CD14-positive monocyte (primary cell): ENCODE data around the gene CAPS. TPM values are rescaled to one million over a fixed set of nuclear protein-coding genes. Genes with fewer than 3 reads are reported as not detected.

Source experiments
- DNase-seq, 3 donors: peaks; one replicate each; pipeline ENCODE4 v3.0.0-alpha.2; 2011 to 2022
- H2AFZ ChIP-seq: 2 replicates; pipeline ENCODE4 v1.6.0; 2012; ENCODE audit warnings: mild to moderate bottlenecking, low read depth, low read length, inconsistent platforms; ENCODE audit not compliant: insufficient read depth, poor library complexity, severe bottlenecking
- H3K27ac ChIP-seq, 2 donors: 1 replicate in 1 of 2; 2 replicates in 1 of 2; pipeline ENCODE4 v1.5.1; 2012 to 2013; ENCODE audit warnings: low read length in 2 of 2, control low read depth in 1 of 2, inconsistent platforms in 1 of 2, low read depth in 1 of 2, mild to moderate bottlenecking in 1 of 2
- H3K27me3 ChIP-seq, 2 donors: one replicate each; pipeline versions ENCODE4 v1.6.0 to v1.6.1; 2011 to 2013; ENCODE audit warnings: low read length in 2 of 2; ENCODE audit not compliant: control insufficient read depth in 2 of 2, insufficient read depth in 2 of 2
- H3K36me3 ChIP-seq, 2 donors: replicated peaks in 1 of 2; 1 replicate in 1 of 2; 2 replicates in 1 of 2; pipeline versions ENCODE4 v1.5.1 to v1.6.1; 2012 to 2013; ENCODE audit warnings: low read length in 2 of 2, control low read depth in 1 of 2, inconsistent platforms in 1 of 2, mild to moderate bottlenecking in 1 of 2; ENCODE audit not compliant: insufficient read depth in 2 of 2, control insufficient read depth in 1 of 2
- H3K4me1 ChIP-seq, 2 donors: 1 replicate in 1 of 2; 2 replicates in 1 of 2; pipeline versions ENCODE4 v1.5.1 to v1.6.1; 2012 to 2013; ENCODE audit warnings: low read length in 2 of 2, control low read depth in 1 of 2, inconsistent platforms in 1 of 2, mild to moderate bottlenecking in 1 of 2, moderate library complexity in 1 of 2; ENCODE audit not compliant: insufficient read depth in 2 of 2, control insufficient read depth in 1 of 2
- H3K4me2 ChIP-seq: replicated peaks from 2 replicates; pipeline ENCODE3; 2012; ENCODE audit warnings: low read length, moderate library complexity, mild to moderate bottlenecking; ENCODE audit not compliant: poor library complexity, severe bottlenecking; ENCODE audit errors: extremely low read depth
- H3K4me3 ChIP-seq, 3 experiments: fragments of 200-600 bp in 1 of 3; sonication (generic) in 1 of 3; replicated peaks in 1 of 3; 1 replicate in 2 of 3; 2 replicates in 1 of 3; pipeline ENCODE4 v1.5.1; 2011 to 2013; ENCODE audit warnings: low read length in 3 of 3, mild to moderate bottlenecking in 3 of 3, control low read depth in 2 of 3, low read depth in 2 of 3, inconsistent platforms in 1 of 3, moderate library complexity in 1 of 3
- H3K79me2 ChIP-seq: 2 replicates; pipeline ENCODE4 v1.6.0; 2012; ENCODE audit warnings: mild to moderate bottlenecking, control low read depth, inconsistent platforms, low read length, moderate library complexity; ENCODE audit not compliant: insufficient read depth
- H3K9ac ChIP-seq: 2 replicates; pipeline ENCODE4 v1.6.0; 2017; ENCODE audit warnings: low read length, mild to moderate bottlenecking; ENCODE audit not compliant: insufficient read depth, poor library complexity, severe bottlenecking
- H3K9me3 ChIP-seq, 2 donors: replicated peaks in 1 of 2; 1 replicate in 1 of 2; 2 replicates in 1 of 2; pipeline versions ENCODE4 v1.5.1 to v1.6.1; 2012 to 2013; ENCODE audit warnings: low read length in 2 of 2, control low read depth in 1 of 2; ENCODE audit not compliant: control insufficient read depth in 1 of 2, insufficient read depth in 1 of 2
- H4K20me1 ChIP-seq: 2 replicates; pipeline ENCODE4 v1.6.0; 2012; ENCODE audit warnings: mild to moderate bottlenecking, low read length, control low read depth, moderate library complexity; ENCODE audit not compliant: insufficient read depth
- H3K27ac Mint-ChIP-seq, 7 donors: one replicate each; pipeline ENCODE4 v1.8.0; 2020; ENCODE audit warnings: mild to moderate bottlenecking in 7 of 7, mixed read lengths in 7 of 7, moderate library complexity in 6 of 7, inconsistent platforms in 2 of 7
- H3K27me3 Mint-ChIP-seq, 3 donors: one replicate each; pipeline ENCODE4 v1.8.0; 2021 to 2022; ENCODE audit warnings: low read depth in 3 of 3, mild to moderate bottlenecking in 3 of 3, mixed read lengths in 3 of 3, moderate library complexity in 3 of 3, inconsistent platforms in 1 of 3
- H3K36me3 Mint-ChIP-seq, 2 donors: one replicate each; pipeline ENCODE4 v1.8.0; 2020; ENCODE audit warnings: mixed read lengths in 2 of 2, inconsistent platforms in 1 of 2, mild to moderate bottlenecking in 1 of 2
- H3K4me1 Mint-ChIP-seq: one replicate; pipeline ENCODE4 v1.8.0; 2020; ENCODE audit warnings: mild to moderate bottlenecking, mixed read lengths
- H3K4me3 Mint-ChIP-seq, 2 donors: one replicate each; pipeline ENCODE4 v1.8.0; 2020; ENCODE audit warnings: mild to moderate bottlenecking in 2 of 2, mixed read lengths in 2 of 2, moderate library complexity in 1 of 2
- H3K9me3 Mint-ChIP-seq, 7 donors: one replicate each; pipeline ENCODE4 v1.8.0; 2020 to 2022; ENCODE audit warnings: mixed read lengths in 7 of 7, mild to moderate bottlenecking in 6 of 7, moderate library complexity in 6 of 7, inconsistent platforms in 2 of 7
- CTCF ChIP-seq: fragments of 200-600 bp; IDR thresholded peaks from one replicate; pipeline ENCODE4 v1.8.0; 2022; ENCODE audit warnings: antibody characterized with exemption, mild to moderate bottlenecking
- WGBS: methylation state at CpG from one replicate; pipeline ENCODE4 v1.1.5; 2013; ENCODE audit warnings: missing lambda C conversion rate; ENCODE audit not compliant: insufficient coverage; 5-methylcytosine and 5-hydroxymethylcytosine counted together
- intact Hi-C, 2 donors: fragments of 100-400 bp; cut with micrococcal nuclease; formaldehyde crosslinking; loops; one replicate each; pipeline versions ENCODE4 v1.15.0 to v1.15.1; 2023
- polyA plus RNA-seq, 3 donors: library from polyadenylated mRNA; depleted of rRNA in 1 of 3; unstranded in 2 of 3; stranded (reverse) in 1 of 3; fragments of 300-500 nt in 2 of 3; fragments of >200 nt in 1 of 3; fragmentation: Illumina TruSeq in 2 of 3; gene quantifications; 1 replicate in 2 of 3; 2 replicates in 1 of 3; pipeline ENCODE4 v1.2.3, GENCODE V29; 2012 to 2021

The CAPS gene
- polyA plus RNA-seq, 3 donors = 0.34 to 34.8 (median 0.72) TPM

DNA sequence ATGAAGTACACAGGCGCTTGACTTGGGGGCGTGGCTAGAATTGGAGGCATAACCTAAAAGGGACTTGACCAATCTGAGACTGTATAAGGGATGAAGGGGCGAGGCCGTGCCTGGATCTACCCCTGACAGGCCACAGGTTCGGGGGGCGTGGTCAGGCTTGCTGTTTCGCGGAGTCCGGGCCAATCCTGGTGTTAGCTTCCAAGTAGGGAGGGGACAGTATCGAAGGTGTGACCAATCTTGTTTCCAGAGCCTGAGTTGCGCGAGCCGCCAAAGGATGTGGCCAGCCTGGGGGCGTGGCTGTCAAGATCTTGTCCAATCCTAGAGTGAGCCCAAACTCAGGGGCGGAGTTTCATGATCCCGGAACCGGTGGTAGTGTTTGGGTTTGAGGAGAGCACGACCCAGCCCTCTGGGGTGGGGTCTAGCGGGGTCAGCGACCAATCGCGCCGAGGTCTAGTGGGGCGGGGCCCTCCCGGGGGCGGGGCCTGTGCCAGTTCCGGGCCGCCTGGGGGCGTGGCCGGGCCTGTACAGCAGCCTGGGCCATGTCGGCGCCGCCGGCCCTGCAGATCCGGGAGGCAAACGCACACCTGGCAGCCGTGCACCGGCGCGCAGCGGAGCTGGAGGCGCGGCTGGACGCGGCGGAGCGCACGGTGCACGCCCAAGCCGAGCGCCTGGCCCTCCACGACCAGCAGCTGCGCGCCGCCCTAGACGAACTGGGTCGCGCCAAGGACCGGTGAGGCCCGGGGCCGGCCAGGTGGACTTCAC lies 9.5 kb upstream of the CAPS start, which contains the start of gene VMAC:
Gene VMAC (plus strand): TSS at position 521 of the 762 bp plus-strand sequence. CDS start 19 bp downstream, at position 540.
- Mint-ChIP-seq H3K9me3 (peaks cover 0 to 3% (median 0%) of the 10 kb centered on the region in 7 donors), H3K27ac (peak within 1 kb of the TSS; percentile 95 to 99 (median 98)), H3K27me3 (peaks cover 0 to 2% (median 0%) of the 10 kb centered on the region in 3 donors), H3K36me3 (peaks cover 19 to 30% of the 10 kb centered on the region in 2 donors), H3K4me1 (peaks cover 18% of the 10 kb centered on the region), H3K4me3 (peak within 1 kb of the TSS; percentile 83 to 94)
- no peaks in the 10 kb centered on the region for H3K9me3 ChIP-seq
- H3K27ac ChIP-seq = peak within 1 kb of the TSS; percentile 95 to 96
- H3K4me2 ChIP-seq = peak within 1 kb of the TSS; percentile 99
- TF ChIP-seq CTCF = no peak
- peak within 1 kb of the TSS; percentile 99 for H3K9ac ChIP-seq
- DNase-seq = peak; percentile 100
- no peaks in the 10 kb centered on the region for H3K27me3 ChIP-seq
- peak within 1 kb of the TSS; percentile 91 to 95 (median 94) for H3K4me3 ChIP-seq
- H3K36me3 ChIP-seq = peaks cover 8 to 17% of the 10 kb centered on the region in 2 donors
- peak within 1 kb of the TSS; percentile 96 for H2AFZ ChIP-seq
- H3K79me2 ChIP-seq = peaks cover 44% of the 10 kb centered on the region
- H3K4me1 ChIP-seq = peaks cover 19 to 22% of the 10 kb centered on the region in 2 donors
- H4K20me1 ChIP-seq = peaks cover 16% of the 10 kb centered on the region
- intact Hi-C loops = loop anchor here (2.0 to 10.0 kb wide), 7 partner anchors 70 to 520 kb away; partner anchors contain the start of genes DUS3L (in 2 of the 2), RANBP3 (in 2 of the 2), HSD11B1L (in 1 of the 2) and KHSRP (in 1 of the 2)
- 0% methylated on average over 61 of the region's 61 CpGs for WGBS

GRCh38 chr19:5905114-5905778 lies 8.8 kb upstream of the CAPS start:
- Mint-ChIP-seq H3K9me3 (peaks cover 0 to 3% (median 0%) of the 10 kb centered on the region in 7 donors), H3K27me3 (peaks cover 0 to 2% (median 0%) of the 10 kb centered on the region in 3 donors), H3K4me1 (peaks cover 18% of the 10 kb centered on the region), H3K36me3 (peaks cover 17 to 29% of the 10 kb centered on the region in 2 donors), H3K4me3 (peak overlapping the region; percentile 72 to 79), H3K27ac (peak overlapping the region in 4 of 7 donors; percentile 30 to 69 (median 50))
- peak overlapping the region in 1 of 2 donors; percentile 84 for H3K27ac ChIP-seq
- peak overlapping the region; percentile 95 for H2AFZ ChIP-seq
- peaks cover 19 to 22% of the 10 kb centered on the region in 2 donors for H3K4me1 ChIP-seq
- intact Hi-C loops = loop anchor here (2.0 to 10.0 kb wide), 6 partner anchors 70 to 520 kb away; partner anchors contain the start of genes RANBP3 (in 2 of the 2), DUS3L (in 1 of the 2), HSD11B1L (in 1 of the 2) and KHSRP (in 1 of the 2)
- H4K20me1 ChIP-seq = peaks cover 9% of the 10 kb centered on the region
- no peaks in the 10 kb centered on the region for H3K9me3 ChIP-seq
- H3K79me2 ChIP-seq = peaks cover 37% of the 10 kb centered on the region
- peak overlapping the region; percentile 89 for H3K9ac ChIP-seq
- H3K36me3 ChIP-seq = peaks cover 13 to 19% of the 10 kb centered on the region in 2 donors
- DNase-seq = peak in 1 of 3 donors; percentile 2
- no peaks in the 10 kb centered on the region for H3K27me3 ChIP-seq
- no peak for TF ChIP-seq CTCF
- H3K4me2 ChIP-seq = peak overlapping the region; percentile 99
- WGBS = 41% methylated on average over 14 of the region's 31 CpGs
- H3K4me3 ChIP-seq = peak overlapping the region; percentile 61 to 94 (median 91)
